Stimulated activated CD4-positive, alpha-beta T cell treated with anti-CD3 and anti-CD28 coated beads, Interleukin-4, amount 100 ng/mL, for 1 hour (primary cell): ENCODE measurements around the gene GPC1.

ENCODE experiments used
- DNase-seq: peaks from one replicate; pipeline ENCODE4 v3.0.0-alpha.2; 2020

GPC1 gene

DNA sequence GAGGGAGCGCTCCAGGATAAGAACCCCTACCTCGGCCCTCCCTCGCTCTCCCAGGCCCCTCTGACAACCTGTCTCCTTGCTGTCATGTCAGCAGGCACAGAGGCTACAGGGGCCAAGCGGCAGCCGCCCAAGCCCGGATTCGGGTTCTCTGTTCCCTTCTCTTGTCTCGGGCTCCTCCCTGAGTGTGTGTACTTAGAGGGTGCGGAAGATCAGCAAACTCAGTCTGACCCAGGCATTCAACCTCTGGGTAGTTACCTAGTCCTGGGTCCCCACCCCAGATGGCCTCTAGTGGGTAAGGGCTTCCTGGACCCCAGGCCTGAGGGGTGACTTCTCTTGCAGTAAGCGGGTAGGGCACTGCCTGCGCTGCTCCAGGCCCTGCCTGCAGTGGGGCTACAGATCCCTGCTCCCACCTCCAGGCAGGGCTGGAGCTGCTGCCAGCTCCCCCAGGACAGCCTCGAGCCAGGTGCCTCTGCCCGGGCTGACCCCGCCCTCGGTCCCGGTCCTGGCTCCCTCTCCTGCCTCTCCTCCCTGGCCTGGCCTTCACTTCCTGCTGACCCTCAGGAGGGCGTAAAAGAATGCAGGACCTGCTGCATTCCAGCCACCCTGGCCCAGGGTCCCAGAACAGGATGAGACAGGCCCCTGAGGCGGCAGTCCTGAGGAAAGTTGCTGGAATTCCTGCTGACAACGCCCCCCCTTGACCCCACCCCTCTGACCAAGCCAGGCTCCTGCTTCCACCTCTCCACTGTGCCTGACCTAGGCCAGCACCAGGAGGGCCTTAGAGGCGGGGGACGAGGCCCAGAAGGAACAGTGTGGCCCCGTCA, 22.0 kb downstream of the GPC1 start:
- DNase-seq, result no peak

DNA sequence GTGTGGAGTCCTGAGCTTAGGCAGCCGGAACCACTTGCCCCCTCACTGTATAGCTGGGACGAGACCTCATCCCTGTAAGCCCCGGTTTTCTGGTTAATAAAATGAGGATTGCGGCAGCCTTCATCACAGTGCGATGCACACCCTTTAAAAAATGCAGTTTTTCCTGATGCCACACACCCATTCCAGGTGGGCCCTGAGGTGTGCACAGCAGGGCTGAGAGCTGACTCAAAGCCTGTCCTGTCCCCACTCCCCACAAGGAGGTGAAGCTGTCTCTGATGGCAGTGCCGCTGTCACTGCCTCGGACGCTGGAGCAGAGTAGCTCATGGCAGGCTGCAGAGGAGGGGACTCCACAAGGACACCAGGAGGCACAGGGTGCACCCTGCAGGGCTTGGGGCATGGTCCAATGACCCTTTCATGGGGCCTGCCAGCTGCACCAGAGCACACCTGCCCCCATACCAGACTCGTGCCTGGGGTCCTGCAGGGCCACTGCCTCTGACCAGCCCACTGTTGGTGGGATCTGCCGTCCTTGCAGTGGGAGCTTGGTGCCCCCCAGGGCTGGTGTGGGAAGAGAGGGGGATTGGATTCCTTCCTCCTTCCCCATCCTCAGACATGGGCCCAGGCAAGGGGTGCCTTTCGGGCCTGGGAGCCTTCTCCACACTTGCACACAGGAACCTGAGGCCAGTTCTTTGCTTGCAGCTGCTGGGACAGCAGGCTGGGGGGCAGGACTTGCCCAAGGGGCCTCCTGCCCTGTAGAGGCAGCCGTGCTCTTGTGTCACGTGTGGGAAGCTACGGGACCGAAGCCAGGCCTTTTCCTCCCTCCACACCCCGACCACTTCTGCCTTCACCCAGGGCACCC, 22.8 kb downstream of the GPC1 start:
- no peak for DNase-seq

DNA sequence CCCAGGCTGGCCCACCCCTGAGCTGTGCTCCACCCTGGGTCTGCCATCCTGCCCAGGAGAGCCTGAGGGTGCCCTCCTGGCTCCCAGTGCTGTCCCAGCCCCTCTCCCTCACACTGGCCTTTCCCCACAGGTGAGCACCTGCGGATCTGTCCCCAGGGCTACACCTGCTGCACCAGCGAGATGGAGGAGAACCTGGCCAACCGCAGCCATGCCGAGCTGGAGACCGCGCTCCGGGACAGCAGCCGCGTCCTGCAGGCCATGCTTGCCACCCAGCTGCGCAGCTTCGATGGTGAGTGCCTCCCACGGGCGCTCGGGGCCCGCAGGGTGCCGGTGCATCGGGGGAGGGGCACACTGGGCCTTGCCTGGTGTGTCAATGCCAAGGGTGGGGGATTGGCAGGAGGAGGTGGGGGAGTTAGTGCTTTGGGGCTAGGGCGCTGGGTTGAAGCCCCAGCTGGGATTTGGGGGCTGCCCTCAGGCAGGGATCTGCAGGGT, 23.5 kb downstream of the GPC1 start:
- DNase-seq, result no peak

DNA sequence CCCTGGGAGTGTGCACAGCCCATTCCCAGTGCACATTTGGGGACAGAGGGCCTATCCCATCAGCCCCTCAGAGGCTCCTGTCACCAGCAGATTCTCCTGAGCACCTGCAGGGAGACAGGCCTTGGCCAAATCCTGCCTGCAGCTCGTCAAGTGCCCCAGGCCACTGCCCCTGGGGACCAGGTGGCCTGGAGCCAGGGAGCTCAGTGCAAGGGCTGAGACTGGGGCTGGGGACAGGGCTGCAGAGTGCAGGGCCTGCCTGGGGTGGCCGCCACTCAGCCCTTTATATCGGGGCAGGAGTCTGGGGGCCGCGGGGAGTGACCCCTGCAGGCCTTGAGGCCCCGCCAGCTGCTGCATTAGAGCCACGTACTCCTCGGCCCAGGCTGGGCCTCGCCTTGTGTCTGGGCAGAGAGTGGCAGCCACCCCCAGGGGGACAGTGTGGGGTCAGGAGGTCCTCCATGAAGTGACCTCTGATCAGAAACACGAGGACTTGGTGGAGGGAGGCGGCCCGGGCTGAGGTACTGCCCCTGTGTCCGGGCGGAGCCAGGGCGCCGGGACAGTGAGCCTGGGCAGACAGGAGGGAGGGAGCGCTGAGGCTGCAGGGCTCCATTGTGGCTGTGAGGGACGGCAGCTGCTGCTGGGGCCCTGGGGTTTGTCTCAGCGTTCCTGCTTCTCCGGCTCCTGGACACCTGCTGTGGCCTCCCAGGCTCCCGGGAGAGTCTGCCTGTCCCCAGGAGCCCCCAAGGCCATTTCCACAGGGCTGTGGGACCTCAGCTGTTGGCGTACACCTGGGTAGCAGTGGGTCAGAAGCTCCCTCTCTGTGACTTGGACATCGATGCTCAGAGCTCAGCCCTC, 24.2 kb downstream of the GPC1 start:
- peak; percentile 1 for DNase-seq

DNA sequence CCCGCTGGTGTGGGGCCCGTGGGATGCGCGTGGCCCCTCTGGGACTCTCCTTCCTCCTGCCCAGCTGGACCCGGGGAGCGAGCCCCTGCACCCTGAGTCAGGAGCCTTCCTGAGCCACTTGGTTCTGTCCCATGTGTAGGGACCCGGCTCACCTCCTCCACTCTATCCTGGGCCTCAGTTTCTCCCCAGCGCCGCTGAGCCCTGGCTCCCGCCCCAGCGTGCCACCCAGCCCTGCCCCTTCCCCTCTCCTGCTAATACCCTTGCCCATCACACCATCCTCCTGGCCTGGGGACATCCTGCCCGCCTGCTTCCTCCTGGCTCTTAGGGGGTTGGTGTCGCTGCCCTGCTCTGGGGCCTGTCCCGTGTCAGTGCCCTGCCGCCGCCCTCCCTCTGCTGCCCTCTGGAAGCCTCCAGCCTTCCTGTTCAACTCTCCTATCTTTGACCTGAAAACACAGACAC, 24.8 kb downstream of the GPC1 start:
- DNase-seq, result no peak

DNA sequence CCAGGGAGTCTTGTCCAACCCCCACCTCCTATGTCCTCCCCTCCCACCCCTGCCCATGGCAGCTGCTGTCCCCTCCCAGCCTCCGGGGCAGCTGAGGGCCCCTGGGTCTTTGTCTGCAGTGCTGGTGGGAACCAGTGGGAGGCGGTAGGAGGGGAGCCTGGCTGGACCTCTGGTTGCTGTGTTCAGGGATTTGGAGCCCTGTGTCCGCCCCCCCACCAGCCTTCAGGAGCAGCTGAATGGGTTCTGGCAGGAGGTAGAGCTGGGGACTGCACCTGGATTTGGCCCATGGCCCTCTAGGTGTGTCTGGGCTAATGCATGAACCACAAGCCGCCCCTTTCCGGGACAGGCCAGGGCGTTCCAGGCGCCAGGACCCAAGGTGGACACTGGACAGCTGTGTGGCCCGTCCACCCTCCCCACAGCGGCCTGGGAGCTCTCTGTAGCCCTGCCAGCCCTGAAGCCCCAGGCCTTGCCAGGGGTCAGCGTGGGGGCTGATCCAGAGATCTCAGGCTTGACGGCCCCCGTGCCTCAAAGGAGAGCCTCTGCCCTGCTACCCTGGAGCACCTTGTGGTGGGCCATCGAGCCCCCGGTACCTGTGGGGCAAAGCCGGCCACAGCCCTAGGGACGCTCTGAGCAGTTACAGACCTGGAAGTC, 25.4 kb downstream of the GPC1 start:
- peak; percentile 1 for DNase-seq

DNA sequence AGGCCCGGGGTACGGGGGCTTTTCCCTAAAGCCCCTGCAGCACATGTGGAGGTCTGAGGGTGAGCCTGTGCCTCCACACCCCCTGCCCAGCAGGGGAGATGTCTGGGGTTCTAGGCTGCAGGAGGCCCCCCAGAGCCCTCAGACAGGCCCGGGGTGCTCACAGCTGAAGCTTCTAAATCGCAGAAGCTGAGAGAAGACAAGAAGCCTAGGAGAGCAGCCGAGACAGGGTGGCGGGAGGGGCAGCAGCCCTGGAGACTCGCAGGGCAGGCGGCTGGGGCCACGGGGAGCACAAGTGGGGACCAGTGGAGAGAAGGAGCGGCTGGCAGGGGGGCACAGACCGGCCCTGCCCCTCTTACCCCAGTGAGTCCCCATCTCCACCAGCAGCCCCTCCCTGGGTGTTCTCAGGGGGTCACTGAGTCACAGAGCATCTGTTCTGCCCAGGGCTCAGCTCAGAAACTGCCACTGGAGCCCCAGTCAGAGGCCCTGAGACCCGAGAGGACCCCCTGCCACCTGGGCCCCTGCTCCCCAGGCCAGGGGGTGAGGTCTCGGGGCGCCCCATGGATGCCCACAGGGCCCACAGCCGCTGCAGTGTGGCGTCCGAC, 26.1 kb downstream of the GPC1 start:
- DNase-seq, result peak; percentile 0

DNA sequence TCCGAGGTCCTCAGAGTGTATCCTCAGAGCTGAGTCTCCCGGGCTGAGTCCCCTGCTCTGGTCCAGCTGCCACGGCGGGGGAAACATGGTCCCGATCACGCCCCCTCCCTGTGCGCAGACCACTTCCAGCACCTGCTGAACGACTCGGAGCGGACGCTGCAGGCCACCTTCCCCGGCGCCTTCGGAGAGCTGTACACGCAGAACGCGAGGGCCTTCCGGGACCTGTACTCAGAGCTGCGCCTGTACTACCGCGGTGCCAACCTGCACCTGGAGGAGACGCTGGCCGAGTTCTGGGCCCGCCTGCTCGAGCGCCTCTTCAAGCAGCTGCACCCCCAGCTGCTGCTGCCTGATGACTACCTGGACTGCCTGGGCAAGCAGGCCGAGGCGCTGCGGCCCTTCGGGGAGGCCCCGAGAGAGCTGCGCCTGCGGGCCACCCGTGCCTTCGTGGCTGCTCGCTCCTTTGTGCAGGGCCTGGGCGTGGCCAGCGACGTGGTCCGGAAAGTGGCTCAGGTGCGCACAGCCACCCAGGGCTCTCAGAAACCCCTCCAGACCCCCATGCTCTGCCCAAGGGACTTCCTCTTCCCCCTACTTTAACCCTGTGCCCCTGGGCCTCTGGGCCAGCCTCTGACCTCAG, 26.7 kb downstream of the GPC1 start:
- DNase-seq, result peak; percentile 0

DNA sequence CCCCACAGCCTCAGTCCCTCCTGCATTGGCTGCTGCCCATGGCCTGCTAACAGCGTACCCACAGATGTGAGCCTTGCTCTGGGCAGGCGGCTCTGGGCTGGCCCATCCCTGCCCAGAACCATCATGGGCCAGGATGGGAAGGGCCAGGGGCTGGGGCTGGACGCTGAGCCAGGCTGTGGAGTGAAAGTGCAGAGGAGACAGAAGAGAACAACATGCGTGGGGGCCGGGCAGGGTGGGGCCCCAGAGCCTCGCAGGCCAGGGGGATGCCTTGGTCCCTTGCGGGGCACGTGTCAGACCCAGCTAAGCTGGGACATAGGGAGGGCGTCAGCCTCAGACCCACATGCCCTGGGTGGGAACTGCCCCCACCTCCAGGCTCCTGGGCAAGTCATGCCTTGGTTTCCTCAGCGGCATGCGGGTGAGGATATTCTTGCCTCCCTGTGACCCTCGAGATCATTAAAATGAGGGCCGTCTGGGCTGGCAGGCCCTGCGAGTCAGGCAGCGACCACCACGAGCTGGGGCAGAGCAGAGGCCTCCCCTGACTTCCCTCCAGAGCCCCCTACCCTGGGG, 27.3 kb downstream of the GPC1 start:
- no peak for DNase-seq

DNA sequence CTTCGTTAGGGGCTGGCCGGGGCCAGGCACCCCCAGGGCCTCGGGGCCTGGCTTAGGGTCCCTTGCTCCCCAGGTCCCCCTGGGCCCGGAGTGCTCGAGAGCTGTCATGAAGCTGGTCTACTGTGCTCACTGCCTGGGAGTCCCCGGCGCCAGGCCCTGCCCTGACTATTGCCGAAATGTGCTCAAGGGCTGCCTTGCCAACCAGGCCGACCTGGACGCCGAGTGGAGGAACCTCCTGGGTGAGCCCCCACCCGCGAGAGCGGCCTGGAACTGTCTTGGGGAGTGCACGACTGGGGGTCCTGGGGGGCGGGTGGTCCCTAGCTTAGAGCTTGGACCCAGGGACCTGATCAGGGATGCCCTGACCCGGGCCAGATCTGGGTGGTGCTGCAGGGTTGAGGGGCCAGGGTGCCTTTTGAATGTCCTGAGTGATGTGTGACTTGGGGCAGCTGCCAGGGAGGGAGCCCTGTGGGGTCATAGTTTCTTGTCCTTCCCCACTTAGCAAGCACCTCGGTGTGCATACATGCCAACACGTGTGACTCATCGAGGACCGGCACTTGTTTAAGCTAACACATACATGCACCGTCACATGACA, 27.9 kb downstream of the GPC1 start:
- DNase-seq, result peak; percentile 0

DNA sequence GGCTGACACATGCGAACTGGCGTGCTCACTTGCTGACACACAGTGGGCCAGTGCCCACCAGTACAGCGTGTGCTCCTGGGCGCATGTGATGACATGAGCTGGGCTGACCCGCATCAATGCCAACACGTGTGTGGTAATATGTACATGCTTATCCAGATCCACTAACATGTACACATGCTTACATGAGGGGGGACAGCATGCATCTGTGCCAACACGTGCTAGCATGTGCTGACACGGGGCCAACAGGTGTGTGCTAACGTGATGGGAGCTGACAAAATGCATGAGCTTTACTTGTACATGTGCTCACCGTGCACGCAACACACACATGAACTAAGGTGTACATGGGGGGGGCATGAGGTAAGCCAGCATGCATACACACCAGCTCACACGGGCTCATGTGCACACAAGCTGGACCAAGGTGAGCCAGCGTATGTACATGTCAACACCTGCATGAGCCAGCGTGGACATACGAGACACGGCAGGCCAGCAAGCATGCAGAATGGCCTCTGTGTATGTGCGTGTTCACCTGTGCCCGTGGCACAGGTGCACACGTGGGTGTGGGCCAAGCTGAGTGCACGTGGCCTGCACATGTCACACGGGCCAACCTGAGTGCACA, 28.5 kb downstream of the GPC1 start:
- peak; percentile 1 for DNase-seq

DNA sequence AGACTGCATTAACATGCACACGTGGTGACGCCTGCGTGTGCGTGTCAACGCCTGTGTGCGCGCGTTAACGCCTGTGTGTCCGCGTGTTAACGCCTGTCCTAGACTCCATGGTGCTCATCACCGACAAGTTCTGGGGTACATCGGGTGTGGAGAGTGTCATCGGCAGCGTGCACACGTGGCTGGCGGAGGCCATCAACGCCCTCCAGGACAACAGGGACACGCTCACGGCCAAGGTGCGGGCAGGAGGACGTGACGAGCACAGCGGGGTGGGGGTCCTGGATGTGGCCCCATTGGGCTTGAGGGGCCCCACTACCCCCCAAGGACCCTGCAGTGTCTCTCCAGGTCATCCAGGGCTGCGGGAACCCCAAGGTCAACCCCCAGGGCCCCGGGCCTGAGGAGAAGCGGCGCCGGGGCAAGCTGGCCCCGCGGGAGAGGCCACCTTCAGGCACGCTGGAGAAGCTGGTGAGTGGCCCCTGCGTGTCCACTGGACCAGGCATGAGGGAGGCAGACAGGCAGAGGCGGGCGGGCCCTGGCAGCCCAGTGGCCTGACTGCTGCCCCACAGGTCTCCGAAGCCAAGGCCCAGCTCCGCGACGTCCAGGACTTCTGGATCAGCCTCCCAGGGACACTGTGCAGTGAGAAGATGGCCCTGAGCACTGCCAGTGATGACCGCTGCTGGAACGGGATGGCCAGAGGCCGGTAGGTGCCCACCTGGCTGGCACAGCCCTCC, 29.2 kb downstream of the GPC1 start:
- DNase-seq, result no peak

DNA sequence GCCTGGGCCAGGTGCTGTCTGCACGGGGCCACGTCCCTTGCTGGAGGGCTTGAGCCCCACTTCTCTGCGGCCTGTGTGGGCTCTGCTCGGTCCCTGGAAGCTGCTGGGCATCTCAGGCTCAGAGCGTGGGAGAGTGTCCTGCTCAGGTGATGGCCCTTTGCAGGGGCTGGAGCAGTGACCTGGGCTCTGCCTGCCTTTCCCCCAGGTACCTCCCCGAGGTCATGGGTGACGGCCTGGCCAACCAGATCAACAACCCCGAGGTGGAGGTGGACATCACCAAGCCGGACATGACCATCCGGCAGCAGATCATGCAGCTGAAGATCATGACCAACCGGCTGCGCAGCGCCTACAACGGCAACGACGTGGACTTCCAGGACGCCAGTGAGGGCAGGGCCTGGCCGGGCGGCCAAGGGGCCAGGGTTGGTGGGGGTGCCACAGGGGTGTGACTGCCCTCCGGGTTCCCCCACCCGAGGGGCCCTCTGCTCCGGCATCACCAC, 29.9 kb downstream of the GPC1 start:
- no peak for DNase-seq

DNA sequence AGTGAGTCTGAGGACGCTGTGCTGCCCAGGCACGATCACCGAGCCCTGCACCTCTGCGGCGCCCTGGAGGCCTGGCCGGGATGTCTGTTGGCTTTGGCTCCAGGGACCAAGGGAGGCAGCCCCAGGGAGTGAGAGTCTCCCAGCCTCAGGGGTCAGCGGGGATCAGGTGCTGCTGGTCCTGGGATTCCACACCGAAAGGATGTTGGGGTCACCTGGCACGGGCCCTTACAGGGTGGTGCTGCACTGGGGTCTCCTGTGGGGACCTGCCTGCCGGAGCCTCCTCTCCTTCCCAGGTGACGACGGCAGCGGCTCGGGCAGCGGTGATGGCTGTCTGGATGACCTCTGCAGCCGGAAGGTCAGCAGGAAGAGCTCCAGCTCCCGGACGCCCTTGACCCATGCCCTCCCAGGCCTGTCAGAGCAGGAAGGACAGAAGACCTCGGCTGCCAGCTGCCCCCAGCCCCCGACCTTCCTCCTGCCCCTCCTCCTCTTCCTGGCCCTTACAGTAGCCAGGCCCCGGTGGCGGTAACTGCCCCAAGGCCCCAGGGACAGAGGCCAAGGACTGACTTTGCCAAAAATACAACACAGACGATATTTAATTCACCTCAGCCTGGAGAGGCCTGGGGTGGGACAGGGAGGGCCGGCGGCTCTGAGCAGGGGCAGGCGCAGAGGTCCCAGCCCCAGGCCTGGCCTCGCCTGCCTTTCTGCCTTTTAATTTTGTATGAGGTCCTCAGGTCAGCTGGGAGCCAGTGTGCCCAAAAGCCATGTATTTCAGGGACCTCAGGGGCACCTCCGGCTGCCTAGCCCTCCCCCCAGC, 30.5 kb downstream of the GPC1 start:
- no peak for DNase-seq

DNA sequence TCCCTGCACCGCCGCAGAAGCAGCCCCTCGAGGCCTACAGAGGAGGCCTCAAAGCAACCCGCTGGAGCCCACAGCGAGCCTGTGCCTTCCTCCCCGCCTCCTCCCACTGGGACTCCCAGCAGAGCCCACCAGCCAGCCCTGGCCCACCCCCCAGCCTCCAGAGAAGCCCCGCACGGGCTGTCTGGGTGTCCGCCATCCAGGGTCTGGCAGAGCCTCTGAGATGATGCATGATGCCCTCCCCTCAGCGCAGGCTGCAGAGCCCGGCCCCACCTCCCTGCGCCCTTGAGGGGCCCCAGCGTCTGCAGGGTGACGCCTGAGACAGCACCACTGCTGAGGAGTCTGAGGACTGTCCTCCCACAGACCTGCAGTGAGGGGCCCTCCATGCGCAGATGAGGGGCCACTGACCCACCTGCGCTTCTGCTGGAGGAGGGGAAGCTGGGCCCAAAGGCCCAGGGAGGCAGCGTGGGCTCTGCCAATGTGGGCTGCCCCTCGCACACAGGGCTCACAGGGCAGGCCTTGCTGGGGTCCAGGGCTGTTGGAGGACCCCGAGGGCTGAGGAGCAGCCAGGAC, 31.2 kb downstream of the GPC1 start:
- DNase-seq, result no peak

DNA sequence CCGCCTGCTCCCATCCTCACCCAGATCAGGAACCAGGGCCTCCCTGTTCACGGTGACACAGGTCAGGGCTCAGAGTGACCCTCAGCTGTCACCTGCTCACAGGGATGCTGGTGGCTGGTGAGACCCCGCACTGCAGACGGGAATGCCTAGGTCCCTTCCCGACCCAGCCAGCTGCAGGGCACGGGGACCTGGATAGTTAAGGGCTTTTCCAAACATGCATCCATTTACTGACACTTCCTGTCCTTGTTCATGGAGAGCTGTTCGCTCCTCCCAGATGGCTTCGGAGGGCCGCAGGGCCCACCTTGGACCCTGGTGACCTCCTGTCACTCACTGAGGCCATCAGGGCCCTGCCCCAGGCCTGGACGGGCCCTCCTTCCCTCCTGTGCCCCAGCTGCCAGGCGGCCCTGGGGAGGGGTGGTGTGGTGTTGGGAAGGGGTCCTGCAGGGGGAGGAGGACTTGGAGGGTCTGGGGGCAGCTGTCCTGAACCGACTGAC, 31.7 kb downstream of the GPC1 start:
- no peak for DNase-seq

DNA sequence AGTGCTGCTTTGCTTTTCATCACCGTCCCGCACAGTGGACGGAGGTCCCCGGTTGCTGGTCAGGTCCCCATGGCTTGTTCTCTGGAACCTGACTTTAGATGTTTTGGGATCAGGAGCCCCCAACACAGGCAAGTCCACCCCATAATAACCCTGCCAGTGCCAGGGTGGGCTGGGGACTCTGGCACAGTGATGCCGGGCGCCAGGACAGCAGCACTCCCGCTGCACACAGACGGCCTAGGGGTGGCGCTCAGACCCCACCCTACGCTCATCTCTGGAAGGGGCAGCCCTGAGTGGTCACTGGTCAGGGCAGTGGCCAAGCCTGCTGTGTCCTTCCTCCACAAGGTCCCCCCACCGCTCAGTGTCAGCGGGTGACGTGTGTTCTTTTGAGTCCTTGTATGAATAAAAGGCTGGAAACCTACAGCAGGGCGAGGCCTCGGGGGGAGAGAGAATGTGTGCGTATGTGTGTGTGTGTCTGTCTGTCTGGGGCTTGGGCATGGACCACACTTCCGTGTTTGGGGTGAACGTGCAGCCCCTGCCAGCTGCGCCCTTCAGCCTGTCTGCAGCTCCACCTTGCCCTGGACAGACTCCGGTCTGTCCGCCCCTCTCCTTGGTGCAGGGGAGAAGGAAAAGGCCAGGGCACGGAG, 32.3 kb downstream of the GPC1 start:
- no peak for DNase-seq
